H1 (cell line): ENCODE results near the gene ASB4.

Experiments used
- EZH2 ChIP-seq: fragments of 200-600 bp; sonication (generic); IDR thresholded peaks from 2 replicates; pipeline ENCODE4 v1.7.1; 2012; ENCODE audit warnings: low read depth, mild to moderate bottlenecking, moderate library complexity, low read length, inconsistent platforms; ENCODE audit not compliant: severe bottlenecking
- GTF2F1 ChIP-seq: IDR thresholded peaks from 2 replicates; pipeline ENCODE4 v1.6.1; 2012; ENCODE audit warnings: low read depth, low read length, improper control_type of control experiment, borderline replicate concordance
- MAX ChIP-seq: IDR thresholded peaks from 2 replicates; pipeline ENCODE4 v1.6.1; 2012; ENCODE audit warnings: inconsistent platforms
- POLR2A ChIP-seq, 2 experiments: IDR thresholded peaks; 1 replicate in 1 of 2; 2 replicates in 1 of 2; pipeline ENCODE4 v1.6.1; 2011; ENCODE audit warnings: low read depth in 2 of 2, low read length in 2 of 2, mild to moderate bottlenecking in 2 of 2; ENCODE audit errors: control extremely low read depth in 1 of 2
- POLR2AphosphoS5 ChIP-seq: IDR thresholded peaks from 2 replicates; pipeline ENCODE4 v1.6.1; 2011; ENCODE audit warnings: low read depth, low read length
- RAD21 ChIP-seq, 2 experiments: IDR thresholded peaks in 1 of 2; conservative IDR thresholded peaks in 1 of 2; 2 replicates each; pipeline ENCODE4 v1.6.1; 2011; ENCODE audit warnings: low read depth in 2 of 2, low read length in 2 of 2, improper control_type of control experiment in 1 of 2, inconsistent platforms in 1 of 2, mild to moderate bottlenecking in 1 of 2, moderate library complexity in 1 of 2
- RBBP5 ChIP-seq: IDR thresholded peaks from 2 replicates; pipeline ENCODE4 v1.7.1; 2012; ENCODE audit warnings: low read depth, mild to moderate bottlenecking, inconsistent platforms, low read length, moderate library complexity, borderline replicate concordance
- SIRT6 ChIP-seq: IDR thresholded peaks from one replicate; pipeline ENCODE4 v1.7.1; 2012; ENCODE audit warnings: low read length, inconsistent platforms
- TF ChIP-seq, protein P1 (sequence below), 3 experiments: IDR thresholded peaks; 1 replicate in 2 of 3; 2 replicates in 1 of 3; pipeline versions ENCODE4 v1.5.1 to v1.6.1; 2011; ENCODE audit warnings: low read length in 3 of 3, mild to moderate bottlenecking in 3 of 3, inconsistent platforms in 2 of 3, low read depth in 1 of 3, moderate library complexity in 1 of 3; ENCODE audit not compliant: insufficient read depth in 1 of 3; ENCODE audit errors: control extremely low read depth in 1 of 3

DNA sequence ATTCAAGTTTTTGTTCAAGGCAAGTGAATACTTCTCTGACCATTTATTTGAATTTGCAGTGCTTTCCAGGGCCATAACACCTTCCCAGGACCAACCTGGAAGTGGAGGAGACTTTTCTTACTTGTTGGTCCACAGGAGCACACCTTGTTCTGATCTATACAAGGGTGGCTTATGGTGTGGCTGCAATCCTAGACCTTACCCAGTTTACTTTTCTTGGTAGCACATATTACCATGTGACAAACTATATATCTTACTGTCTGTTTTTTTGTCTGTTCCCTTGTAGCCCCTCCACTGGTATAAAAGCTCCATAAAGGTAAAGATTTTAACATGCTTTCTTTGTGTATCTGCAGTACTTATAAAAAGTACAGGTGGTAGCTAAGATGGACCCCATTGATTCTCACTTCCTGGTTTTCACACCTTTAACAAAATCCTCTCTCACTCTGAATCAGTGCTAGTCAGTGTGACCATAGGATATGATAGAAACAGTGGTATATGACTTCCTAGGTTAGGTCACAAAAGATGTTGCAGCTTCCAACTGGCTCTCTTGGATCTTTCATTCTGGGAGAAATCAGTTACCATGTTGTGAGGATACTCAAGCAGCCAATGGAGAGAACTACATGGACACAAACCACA lies 5.6 kb upstream of the ASB4 start:
- TF ChIP-seq POLR2AphosphoS5 (no peak), RAD21 (IDR thresholded peaks at IDR 0.05 in 1 of 2, conservative IDR thresholded peaks at IDR 0.05 in 1 of 2; ENCODE audit: low read depth in 2 of 2, low read length in 2 of 2) (no peak), GTF2F1 (no peak), RBBP5 (no peak), SIRT6 (no peak), MAX (no peak), POLR2A (IDR thresholded peaks at IDR 0.05; ENCODE audit: control extremely low read depth in 1 of 2, low read depth in 2 of 2, low read length in 2 of 2) (no peak), EZH2 (no peak)
- TF ChIP-seq, protein P1, sequence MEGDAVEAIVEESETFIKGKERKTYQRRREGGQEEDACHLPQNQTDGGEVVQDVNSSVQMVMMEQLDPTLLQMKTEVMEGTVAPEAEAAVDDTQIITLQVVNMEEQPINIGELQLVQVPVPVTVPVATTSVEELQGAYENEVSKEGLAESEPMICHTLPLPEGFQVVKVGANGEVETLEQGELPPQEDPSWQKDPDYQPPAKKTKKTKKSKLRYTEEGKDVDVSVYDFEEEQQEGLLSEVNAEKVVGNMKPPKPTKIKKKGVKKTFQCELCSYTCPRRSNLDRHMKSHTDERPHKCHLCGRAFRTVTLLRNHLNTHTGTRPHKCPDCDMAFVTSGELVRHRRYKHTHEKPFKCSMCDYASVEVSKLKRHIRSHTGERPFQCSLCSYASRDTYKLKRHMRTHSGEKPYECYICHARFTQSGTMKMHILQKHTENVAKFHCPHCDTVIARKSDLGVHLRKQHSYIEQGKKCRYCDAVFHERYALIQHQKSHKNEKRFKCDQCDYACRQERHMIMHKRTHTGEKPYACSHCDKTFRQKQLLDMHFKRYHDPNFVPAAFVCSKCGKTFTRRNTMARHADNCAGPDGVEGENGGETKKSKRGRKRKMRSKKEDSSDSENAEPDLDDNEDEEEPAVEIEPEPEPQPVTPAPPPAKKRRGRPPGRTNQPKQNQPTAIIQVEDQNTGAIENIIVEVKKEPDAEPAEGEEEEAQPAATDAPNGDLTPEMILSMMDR (IDR thresholded peaks at IDR 0.05; ENCODE audit: control extremely low read depth in 1 of 3, insufficient read depth in 1 of 3, low read depth in 1 of 3, low read length in 3 of 3) = no peak
